GM21528 (cell line): ENCODE results near the gene DIP2B.
"Not testable (repeated sequence)": the region's sequence is repeated elsewhere in the genome, so short reads cannot be mapped to it uniquely, and the experiment has no call there.

Experiments
- ATAC-seq: cut with Tn5 transposase; IDR thresholded peaks from one replicate; pipeline ENCODE4 v1.9.1; 2021; ENCODE audit warnings: mild to moderate bottlenecking, moderate library complexity; ENCODE audit not compliant: unreplicated experiment, low FRiP score

DIP2B gene

DNA sequence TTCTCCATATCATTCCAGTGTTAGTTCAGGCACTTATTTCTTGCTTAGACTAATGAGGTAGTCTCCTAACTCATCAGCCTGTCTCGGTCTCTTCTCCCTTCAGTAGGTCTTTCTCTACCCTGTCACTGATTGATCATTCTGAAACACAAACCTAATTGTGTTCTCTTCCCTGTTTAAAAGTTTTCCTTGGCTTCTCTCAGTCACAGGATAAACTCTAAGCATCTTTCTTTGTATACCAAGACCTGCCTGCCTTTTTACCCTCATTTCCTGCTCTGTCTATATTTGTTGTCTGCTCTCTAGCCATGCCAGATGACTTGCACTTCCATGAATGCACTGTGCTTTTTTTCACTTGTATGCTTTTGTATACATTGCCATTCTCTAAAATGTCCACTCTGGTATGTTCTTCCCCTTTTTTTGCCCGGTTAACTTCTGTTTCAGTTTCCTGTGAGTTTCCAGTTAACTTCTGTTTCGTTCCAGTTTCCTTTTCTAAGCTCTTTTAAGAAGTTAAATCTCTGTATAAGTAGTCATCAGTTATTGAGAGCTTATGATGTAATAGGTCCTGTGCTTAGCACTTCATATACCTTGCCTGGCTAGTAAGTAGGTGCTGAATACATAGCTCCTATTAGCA, 12.8 kb downstream of the DIP2B start:
- peak; percentile 64 for ATAC-seq

DNA sequence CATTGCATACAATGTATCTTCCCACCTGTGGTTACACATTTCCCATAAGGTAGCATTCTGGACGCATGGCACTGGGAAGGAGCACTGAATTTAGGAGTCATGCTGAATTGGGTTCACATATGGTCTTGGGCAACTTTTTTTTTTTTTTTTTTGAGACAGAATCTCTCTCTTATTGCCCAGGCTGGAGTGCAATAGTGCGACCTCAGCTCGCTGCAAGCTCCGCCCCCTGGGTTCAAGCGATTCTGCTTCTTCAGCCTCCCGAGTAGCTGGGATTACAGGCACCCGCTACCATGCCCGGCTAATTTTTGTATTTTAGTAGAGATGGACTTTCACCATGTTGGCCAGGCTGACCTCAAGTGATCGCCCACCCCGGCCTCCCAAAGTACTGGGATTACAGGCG, 13.3 kb downstream of the DIP2B start:
- no peak for ATAC-seq

DNA sequence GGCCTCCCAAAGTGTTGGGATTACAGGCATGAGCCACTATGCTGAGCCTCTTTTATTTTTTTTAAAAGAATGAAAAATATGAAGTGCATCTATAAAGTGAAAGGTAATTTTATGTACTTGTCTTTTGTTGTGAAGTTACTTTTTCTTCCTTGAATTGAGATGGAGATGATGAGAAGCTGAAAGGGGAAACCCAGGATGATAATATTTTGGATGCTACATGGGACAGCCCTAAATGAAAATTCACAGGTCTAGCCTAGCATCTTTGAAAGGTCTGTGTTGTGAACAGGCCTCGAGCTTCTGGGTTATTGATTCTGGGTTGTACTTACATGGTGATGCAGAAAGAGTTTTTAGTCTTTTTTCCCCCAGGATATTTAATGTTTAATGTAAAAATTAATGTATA, 14.6 kb downstream of the DIP2B start:
- no peak for ATAC-seq

DNA sequence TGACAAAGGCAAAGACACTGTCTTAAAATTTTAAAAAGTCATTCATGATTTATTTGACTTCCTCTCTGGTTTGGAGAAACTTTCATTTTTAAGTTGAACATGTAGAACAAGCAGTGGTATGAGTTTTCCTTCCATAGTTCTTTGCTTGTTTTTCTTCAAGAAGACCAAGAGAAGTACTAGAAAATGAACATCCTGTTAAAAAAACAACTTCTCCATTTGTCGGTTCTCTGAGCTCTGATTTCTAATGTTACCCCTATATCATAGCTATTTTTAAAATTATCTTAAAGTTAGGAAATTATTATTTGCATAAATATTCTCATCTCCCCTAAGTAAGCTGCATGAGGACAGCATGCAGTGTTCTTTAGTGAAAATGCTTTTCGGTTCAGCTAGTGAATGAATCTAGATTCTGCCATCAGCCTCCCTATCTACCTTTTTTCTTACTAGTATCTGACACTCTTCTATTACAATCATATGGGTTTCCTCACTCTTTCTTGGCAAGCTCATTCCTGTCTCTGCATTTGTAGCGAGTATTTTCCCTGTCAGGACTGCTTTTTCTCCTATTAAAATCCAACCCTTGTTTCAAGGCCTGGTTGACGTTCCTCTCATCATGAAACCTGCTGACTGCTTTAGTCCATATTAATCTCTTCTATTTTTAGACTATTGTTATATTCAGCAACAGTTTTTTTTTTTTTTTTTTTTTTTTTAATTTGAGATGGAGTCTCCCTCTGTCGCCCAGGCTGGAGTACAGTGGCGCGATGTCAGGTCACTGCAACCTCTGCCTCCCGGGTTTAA, 15.8 kb downstream of the DIP2B start:
- ATAC-seq: no peak

DNA sequence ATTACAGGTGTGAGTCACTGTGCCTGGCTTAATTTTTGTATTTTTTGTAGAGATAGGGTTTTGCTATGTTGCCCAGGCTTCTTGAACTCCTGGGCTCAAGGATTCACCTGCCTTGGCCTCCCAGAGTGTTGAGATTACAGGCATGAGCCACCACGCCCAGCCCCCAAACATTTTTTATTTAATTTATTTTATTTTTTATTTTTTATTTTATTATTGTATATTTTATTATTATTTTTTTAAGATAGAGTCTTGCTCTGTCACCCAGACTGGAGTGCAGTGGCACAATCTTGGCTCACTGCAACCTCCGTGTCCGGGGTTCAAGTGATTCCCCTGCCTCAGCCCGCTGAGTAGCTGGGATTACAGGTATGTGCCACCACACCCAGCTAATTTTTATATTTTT, 17.0 kb downstream of the DIP2B start:
- not testable (repeated sequence) for ATAC-seq

DNA sequence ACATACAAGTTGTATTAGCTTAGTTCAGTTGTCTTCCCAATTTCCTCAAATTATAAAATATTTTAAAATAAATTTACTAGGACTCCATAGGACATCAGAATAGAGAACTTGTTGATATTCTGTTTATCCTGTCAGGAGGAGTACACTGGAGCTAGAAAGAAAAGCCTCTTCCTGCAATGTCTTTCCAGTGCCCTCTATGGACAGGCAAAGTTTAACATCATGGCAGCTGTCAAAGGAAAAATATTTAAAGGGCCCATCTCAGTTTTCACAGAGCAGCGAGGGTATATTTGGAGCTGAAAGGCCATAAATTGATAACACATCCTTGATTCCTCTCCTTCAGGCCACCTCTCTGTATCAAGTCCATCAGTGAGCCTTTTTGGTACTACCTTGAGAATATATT, 19.0 kb downstream of the DIP2B start:
- no peak for ATAC-seq

DNA sequence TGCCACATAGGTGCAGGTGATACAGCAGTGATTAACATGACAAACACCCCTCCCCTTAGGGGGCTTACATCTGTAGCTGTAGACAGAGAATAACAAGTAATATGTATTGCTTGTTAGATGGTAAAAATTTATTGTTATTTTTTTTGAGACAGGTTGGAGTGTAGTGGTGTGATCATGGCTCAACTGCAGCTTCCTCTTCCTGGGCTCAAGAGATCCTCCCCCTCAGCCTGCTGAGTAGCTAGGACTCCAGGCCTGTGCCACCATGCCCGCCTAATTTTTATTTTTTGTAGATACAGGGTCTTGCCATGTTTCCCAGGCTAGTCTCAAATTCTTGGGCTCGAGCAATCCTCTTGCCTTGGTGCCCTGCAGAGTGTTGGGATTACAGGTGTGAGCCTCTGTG, 19.8 kb downstream of the DIP2B start:
- no peak for ATAC-seq

DNA sequence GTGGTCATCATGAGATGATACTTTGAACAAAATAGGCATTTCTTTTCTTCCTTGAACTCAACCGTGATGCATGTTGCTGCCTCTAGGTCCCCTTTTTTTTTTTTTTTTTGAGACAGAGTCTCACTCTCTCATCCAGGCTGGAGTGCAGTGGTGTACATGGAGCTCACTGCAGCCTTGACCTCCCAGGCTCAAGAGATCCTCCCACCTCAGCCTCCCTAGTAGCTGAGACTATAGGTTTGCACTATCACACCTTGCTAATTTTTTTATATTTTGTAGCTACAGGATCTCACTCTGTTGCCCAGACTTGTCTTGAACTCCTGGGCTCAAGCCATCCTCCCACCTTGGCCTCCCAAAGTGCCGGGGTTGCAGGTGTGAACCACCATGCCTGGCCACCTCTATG, 20.6 kb downstream of the DIP2B start:
- ATAC-seq: no peak

DNA sequence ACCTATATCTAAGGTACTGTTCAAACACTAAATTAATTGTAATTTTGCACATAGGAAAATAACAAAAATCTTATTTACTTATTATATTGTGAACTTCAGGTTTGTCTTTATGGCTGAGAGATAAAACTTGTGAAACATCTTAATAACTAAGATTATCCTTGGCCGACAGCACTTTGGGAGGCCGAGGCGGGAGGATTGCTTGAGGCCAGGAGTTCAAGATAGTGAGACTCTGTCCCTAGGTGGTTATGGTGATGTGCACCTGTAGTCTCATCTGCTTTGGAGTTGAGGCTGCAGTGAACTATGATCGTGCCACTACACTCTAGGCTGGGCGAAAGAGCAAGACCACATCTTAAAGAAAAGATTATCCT, 22.6 kb downstream of the DIP2B start:
- ATAC-seq: no peak

DNA sequence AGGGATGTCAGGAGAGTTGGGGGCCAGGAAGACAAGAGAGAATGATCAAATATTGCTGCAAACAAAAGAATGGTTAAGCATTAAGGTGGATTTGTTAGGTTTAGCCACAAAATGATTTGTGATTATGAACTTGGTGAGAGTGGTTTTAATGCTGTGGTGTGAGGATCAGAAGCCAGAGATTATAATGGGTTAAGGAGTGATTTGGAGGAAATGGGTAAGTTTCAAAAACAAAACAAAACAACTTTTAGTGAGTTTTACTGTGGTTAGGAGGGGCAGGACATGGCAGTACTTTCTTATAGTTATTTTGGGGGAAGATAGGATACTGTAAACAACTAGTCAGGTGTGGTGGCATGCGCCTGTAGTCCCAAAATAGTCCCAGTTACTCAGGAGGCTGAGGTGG, 24.0 kb downstream of the DIP2B start:
- ATAC-seq: no peak

DNA sequence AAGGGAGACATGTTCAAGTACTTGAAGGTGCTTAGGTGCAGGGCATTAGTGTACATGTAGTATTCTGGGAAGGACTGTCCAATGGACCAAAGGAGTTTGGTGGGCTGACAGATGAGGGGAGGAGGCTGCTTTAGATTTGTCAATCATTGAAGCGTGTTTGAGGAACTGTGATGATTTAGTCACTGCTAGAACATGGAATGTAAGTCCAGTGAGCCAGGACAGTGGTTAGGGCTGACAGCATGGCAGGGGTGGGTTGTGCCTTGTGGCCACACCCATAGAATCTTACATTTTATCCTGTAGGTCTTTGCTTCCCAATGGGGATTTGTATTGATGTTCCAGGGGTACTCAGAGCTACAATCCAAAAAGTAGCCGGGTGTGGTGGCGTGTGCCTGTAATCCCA, 24.6 kb downstream of the DIP2B start:
- no peak for ATAC-seq

DNA sequence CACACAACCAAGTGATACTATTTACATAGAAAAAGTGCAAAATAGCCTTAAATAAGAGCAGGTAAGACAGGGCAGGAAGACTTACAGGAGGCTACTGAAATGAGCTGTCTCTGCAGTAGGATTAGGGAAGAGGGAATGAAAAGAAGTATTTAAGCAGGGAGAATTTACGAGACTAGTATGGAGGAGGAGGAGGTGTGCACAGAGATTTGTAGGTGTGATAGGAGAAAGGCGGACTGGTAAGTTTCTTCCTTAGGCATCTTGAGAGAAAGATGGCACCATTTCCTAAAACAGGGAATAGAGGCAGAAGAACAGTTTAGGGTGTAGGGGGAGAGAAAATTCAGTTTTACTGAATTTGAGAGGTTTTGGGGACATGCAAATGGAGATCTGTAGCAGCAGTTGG, 25.7 kb downstream of the DIP2B start:
- no peak for ATAC-seq

DNA sequence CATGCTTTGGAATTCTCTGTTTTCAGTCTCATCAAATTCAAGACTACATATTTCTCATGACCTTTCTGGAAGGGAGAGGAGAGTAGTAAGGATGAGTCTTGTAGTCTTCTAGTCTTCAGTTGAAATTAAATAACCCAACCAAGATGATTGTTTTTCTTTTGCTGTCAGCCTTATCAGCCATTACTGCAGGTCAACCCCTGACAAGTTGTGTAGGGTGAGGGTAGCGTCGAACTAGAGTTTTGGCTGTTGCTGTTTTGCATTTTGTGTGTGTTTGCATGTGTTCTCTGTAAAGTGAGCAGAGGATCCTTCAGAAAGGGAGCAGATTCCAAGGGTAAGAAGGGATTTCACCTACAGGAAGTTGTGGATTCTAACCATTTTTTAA, 28.4 kb downstream of the DIP2B start:
- ATAC-seq: no peak

DNA sequence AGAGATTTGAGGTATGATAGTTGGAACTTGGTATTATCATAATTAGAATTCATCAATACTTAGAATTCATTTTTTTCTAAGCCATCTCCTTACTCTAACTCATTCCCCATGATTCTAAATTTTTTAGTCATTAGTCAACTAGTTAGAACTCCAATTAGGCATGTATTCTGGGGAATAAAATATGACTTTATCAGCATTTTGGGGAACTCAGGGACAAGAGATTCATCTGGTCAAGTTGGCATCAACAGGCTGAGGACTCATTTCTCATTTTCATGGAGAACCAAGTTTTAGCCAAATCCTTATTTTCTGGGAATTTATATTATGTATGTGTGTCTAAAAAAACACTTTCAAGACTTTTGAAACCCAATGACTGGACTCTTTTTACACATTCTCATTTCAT, 29.2 kb downstream of the DIP2B start:
- ATAC-seq: no peak

DNA sequence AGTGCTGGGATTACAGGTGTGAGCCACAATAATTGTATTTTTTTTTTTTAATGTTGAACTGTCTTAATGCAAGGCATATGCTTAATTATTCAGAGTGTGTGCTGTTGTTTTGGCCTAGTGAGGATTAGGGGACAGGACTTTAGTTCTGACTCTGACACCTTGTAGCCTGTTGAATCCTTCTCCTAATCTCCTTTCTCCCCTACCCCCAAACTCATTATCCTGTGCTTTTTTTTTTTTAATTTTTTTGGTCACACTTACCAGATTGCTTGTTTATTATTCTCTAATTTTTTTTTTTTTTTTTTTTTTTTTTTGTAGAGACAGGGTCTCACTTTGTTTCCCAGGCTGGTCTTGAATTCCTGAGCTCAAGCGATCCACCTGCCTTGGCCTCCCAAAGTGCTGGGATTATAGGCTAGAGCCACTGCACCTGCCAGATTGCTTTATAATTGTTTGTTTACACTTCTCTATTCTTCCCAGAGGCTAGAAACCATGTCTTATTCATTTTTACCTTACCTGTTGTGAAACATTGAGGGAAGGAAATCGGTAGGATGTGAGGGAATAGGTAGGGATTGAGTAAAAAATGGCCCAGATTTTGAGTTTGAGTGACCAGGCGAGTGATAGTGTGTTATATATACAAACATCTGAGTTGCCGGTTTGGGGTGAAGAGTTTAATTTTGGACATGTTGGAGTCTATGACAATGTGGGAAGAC, 32.2 kb downstream of the DIP2B start:
- no peak for ATAC-seq

DNA sequence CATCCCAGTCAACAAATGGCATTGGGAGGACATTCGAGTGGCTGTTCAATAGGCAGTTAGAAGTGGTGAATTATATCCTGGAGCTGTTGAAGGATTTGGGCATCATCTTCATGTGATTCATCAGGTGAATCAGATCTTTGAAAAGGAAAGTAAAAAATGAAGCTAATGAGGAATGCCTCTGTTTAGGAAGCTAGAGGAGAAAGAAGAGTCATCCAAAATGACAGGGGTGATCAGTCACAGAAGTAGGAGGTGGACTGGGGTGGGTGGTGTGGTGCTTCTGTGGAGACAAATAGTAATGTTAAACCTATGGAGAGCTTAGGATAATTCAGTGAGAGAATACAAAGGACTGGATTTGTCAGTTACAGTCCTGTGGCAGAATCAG, 32.7 kb downstream of the DIP2B start:
- no peak for ATAC-seq

DNA sequence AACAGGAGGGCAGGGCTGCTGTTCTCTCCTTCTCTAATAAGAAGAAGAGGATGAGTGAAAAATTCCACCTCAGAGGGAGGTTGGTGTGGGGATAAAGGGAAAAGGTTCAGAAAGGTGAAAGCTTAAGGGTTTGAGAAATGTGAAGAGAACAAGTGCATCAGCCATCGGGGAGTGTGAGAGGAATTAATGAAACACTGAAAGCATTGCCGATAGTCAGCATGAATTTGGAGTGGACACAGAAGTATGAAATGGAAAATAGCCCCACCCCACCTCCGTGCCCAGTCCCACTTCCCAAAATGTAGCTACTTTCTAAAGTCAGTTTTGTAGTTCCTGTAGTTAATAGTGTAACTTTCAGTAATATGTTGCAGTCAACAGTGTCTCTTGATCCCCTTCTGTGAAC, 33.4 kb downstream of the DIP2B start:
- ATAC-seq: no peak

DNA sequence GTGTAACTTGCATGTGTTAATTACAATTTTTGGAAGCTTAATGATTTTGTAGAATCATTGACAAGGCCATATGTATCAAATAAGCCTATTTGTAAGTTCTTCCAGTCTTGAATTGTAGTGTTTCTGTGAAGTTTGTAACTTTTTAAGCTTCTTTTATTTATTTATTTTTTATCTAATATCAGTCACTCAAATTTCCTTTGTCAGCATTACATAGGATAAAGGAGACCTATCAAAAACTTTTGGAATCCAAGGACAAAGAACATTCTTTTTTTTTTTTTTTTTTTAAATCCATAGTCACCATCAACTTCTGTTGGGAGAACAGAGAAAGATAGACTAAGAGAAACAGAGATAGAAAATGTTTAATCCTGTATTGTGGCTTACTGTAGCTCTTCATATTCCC, 36.4 kb downstream of the DIP2B start:
- ATAC-seq: no peak

DNA sequence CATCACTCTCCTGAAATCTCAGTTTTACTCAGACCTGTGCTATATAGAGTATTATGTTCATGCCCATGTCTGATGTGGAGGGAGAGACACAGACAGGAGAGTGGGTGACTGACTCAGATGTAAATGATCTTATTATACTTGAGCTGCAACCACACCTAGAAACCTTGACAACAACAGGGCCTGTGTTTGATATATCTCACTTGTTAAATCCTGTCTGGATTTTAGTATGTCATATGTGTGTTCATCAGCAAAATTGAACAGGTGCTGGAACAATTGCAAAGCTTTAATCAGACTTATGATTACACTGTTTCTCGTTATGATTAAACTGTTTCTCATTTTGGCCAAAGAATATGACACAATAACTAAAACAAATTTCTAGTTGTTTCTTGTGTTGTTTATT, 37.7 kb downstream of the DIP2B start:
- no peak for ATAC-seq

DNA sequence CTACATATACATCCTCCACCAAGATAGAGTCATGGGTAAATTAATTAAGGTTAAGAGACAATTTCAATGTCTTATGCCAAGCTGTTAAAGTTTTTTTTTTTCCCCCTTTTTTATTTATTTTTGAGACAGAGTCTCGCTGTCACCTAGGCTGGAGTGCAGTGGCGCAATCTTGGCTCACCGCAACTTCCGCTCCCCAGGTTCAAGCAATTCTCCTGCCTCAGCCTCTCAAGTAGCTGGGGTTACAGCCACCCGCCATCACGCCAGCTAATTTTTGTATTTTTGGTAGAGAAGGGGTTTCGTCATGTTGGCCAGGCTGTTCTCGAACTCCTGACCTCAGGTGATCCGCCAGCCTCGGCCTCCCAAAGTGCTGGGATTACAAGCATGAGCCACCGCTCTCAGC, 38.4 kb downstream of the DIP2B start:
- not testable (repeated sequence) for ATAC-seq

DNA sequence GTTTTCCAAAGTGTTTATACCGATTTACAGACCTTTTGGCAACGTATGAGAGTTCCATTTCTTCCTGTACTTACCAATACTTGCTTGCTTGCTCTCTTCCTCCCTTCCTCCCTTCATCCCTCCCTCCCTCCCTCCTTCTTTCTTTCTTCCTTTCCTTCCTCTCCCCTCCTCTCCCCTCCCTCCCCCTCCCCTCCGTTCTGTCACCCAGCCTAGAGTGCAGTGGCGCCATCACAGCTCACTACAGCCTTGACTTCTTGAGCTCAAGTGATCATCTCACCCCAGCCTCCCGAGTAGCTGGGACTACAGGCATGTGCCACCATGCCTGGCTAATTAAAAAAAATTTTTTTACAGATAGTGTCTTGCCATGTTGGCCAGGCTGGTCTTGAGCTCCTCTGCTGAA, 40.4 kb downstream of the DIP2B start:
- no peak for ATAC-seq

DNA sequence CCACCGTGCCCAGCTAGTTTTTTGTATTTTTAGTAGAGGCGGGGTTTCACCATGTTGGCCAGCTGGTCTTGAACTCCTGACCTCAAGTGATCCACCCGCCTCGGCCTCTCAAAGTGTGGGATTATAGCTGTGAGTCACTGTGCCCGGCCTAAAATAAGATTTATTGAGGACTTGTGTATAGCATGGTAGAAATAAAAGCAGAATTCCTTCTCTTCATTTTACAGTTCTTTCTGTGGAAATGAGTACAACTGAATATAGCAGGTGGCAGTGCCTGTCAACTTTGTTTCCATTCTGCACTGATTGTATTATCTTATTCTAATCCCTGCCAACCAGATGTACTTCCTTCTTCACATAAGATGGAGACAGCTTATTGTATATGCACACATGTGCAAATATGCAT, 41.0 kb downstream of the DIP2B start:
- no peak for ATAC-seq
